SU-DHL-6 (cell line): ENCODE data around the gene GIMAP1.

Source experiments
- EZH2phosphoT487 ChIP-seq: fragments of 200-600 bp; sonication (generic), shearing (Covaris generic); conservative IDR thresholded peaks from 2 replicates; pipeline ENCODE4 v1.6.1; 2018; ENCODE audit warnings: mild to moderate bottlenecking, antibody characterized with exemption, low read length, moderate library complexity, mixed read lengths
- TF ChIP-seq, protein P1 (sequence below): fragments of 200-600 bp; sonication (generic); IDR thresholded peaks from one replicate; pipeline ENCODE4 v1.5.1; 2017; ENCODE audit warnings: antibody characterized with exemption, mild to moderate bottlenecking, low read length, moderate library complexity; ENCODE audit not compliant: insufficient read depth, poor library complexity, severe bottlenecking

DNA sequence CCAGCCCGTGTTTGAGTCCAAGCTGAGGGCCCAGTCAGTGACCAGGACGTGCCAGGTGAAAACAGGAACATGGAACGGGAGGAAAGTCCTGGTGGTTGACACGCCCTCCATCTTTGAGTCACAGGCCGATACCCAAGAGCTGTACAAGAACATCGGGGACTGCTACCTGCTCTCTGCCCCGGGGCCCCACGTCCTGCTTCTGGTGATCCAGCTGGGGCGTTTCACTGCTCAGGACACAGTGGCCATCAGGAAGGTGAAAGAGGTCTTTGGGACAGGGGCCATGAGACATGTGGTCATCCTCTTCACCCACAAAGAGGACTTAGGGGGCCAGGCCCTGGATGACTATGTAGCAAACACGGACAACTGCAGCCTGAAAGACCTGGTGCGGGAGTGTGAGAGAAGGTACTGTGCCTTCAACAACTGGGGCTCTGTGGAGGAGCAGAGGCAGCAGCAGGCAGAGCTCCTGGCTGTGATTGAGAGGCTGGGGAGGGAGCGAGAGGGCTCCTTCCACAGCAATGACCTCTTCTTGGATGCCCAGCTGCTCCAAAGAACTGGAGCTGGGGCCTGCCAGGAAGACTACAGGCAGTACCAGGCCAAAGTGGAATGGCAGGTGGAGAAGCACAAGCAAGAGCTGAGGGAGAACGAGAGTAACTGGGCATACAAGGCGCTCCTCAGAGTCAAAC is 26.0 kb downstream of the GIMAP1 start:
- TF ChIP-seq, protein P1, sequence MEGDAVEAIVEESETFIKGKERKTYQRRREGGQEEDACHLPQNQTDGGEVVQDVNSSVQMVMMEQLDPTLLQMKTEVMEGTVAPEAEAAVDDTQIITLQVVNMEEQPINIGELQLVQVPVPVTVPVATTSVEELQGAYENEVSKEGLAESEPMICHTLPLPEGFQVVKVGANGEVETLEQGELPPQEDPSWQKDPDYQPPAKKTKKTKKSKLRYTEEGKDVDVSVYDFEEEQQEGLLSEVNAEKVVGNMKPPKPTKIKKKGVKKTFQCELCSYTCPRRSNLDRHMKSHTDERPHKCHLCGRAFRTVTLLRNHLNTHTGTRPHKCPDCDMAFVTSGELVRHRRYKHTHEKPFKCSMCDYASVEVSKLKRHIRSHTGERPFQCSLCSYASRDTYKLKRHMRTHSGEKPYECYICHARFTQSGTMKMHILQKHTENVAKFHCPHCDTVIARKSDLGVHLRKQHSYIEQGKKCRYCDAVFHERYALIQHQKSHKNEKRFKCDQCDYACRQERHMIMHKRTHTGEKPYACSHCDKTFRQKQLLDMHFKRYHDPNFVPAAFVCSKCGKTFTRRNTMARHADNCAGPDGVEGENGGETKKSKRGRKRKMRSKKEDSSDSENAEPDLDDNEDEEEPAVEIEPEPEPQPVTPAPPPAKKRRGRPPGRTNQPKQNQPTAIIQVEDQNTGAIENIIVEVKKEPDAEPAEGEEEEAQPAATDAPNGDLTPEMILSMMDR: no peak
- TF ChIP-seq EZH2phosphoT487: no peak
